ENCODE data around the gene GID8.
A peak's percentile ranks its signal among the peaks of the same experiment; 100 is the strongest.

The GID8 gene

GRCh38 chr20:62952968-62953838 lies 15.3 kb downstream of the GID8 start:
- TF ChIP-seq CTCF (IDR thresholded peaks at IDR 0.05; ENCODE audit: low read depth, low read length, missing control alignments), result peak; percentile 8
- peak overlapping the region; percentile 94 for H3K4me3 ChIP-seq (ENCODE audit: low read depth, low read length)
- no peak for DNase-seq (ENCODE audit: low read depth)

DNA sequence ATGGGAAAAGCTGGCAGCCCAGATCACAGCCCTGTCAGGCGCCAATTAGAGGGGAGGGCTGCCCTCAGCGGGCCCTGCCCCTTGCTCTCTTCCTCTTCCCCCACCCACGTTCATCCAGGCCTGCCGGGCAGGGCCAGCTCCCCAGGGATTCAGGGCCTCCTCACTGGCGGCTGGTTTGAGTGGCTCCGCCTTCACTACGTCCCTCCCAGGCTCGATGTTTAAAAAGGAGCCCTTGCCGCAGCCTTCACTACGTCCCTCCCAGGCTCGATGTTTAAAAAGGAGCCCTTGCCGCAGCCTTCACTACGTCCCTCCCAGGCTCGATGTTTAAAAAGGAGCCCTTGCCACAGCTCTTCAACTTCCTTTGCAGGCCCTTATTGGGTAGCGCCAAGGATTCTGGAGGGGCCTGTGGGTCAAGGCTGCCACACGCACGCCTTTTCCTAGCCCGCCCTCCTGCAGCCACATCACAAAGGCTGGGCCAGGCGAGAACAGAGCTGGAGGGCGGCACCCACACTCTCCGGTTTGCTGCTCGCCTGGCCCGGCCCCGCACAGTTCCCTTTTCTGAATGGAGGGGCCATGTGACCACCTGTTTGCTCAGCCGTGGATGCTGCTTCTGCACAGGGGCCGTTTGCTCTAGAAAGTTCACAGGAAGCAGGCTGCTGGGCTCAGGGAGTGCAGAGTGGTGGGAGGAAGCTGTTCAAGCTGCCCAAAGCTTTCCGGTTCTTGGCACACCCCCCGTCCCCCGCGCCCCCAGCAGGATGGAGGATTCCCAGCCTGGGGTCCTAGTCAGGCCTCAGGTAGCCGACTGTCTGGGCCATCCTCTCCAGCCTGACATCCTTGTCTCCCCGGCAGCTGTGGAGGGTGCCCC lies 16.1 kb downstream of the GID8 start:
- DNase-seq (ENCODE audit: low read depth), result peak; percentile 76
- H3K4me3 ChIP-seq (ENCODE audit: low read depth, low read length), result peak overlapping the region; percentile 94

DNA sequence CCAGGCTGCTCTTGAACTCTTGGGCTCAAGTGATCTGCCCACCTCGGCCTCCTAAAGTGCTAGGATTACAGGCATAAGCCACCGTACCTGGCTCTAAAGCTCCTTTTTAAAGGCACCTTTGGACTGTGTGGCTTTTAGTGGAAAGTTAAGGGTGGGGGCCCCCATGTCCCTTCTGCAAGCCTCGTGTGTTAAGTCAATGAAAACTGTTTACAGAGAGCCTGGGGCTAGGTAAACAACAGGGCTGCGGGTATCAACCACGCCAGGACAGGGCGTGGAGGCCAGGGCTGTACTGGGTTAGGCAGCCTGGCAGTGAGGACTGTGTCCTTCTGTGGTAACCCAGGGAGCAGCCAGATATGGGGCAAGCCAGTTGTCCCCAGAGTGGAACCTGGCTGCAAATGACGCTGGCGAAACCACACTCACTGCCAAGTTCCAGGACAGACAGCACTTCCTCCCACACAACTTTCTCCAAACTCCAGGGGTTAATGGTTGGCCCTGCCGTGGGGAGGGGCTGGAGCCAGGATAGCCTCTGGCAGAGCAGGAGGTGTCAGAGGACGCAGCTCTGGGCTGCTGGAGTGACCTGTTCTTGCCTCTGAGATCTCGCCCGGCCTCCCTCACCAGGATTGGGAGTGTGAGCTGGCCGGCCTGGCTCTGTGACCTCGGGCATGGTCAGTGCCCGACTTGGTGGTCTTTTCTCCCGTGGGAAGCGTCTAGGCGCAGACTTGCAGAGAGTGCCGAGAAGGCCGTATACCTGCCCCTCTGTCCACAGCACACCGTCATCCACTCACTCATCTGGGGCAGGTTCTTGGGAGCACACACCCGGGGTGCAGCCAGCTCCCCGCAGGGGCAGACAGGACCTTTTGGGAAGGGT lies 17.8 kb downstream of the GID8 start:
- no peak for DNase-seq (ENCODE audit: low read depth)
- no peak for TF ChIP-seq CTCF (IDR thresholded peaks at IDR 0.05; ENCODE audit: low read depth, low read length, missing control alignments)
- no peak overlapping the region for H3K4me3 ChIP-seq (ENCODE audit: low read depth, low read length)

More for the DNA sequence above, 16.1 kb downstream of the GID8 start:
- TF ChIP-seq CTCF (IDR thresholded peaks at IDR 0.05; ENCODE audit: low read depth, low read length, missing control alignments), result no peak

GRCh38 chr20:62956387-62957135 lies 18.6 kb downstream of the GID8 start:
- H3K4me3 ChIP-seq (ENCODE audit: low read depth, low read length), result no peak overlapping the region
- no peak for TF ChIP-seq CTCF (IDR thresholded peaks at IDR 0.05; ENCODE audit: low read depth, low read length, missing control alignments)
- no peak for DNase-seq (ENCODE audit: low read depth)

DNA sequence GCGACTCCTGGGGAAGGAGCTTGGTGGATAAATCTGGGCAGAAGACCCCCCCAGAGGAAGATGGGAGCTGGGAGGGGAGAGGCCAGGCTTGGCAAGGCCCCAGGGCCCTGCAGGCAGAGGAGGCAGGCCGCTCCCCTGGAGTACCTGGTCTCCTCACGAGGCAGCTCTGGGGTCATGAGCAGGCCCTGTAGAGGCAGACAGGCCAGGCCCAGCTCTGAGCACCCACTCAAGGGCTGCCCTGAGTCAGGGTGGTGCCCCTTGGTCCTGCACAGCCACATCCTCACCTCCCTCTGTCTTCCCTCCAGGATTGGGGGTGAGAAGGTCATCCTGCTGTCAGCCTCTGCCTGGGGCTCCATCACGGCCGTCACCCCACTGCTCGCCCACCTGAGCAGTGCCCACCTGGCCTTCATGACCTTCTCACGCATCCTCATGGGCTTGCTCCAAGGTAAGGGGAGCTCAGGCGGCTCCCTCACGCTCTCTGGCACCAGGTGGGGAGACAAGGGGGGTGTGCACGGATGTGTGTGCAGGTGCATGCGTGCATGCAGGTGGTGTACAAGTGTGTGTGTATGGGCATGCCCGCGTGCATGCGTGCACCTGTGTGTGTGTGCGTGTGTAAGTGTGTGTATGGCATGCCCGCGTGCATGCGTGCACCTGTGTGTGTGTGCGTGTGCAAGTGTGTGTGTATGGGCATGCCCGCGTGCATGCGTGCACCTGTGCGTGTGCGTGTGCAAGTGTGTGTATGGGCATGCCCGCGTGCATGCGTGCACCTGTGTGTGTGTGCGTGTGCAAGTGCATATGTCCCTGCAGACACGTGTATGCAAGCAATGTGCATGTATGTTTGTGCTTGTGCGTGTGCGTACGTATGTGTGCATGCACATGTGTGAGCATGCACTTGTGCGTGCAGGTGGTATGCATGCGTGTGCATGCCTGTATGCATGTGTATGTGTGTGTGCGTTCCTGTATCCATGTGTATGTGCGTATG lies 19.5 kb downstream of the GID8 start:
- TF ChIP-seq CTCF (IDR thresholded peaks at IDR 0.05; ENCODE audit: low read depth, low read length, missing control alignments), result no peak
- H3K4me3 ChIP-seq (ENCODE audit: low read depth, low read length), result no peak overlapping the region
- DNase-seq (ENCODE audit: low read depth), result no peak
